ENCODE results near the gene TIMM13. TPM values are rescaled to one million over a fixed set of nuclear protein-coding genes. Genes with fewer than 3 reads are reported as not detected.
"Not testable (repeated sequence)": the region's sequence is repeated elsewhere in the genome, so short reads cannot be mapped to it uniquely, and the experiment has no call there.

TIMM13 gene
- total RNA-seq, 4 donors from 2014 or later: 46.2 to 65.7 (median 53.8) TPM

DNA sequence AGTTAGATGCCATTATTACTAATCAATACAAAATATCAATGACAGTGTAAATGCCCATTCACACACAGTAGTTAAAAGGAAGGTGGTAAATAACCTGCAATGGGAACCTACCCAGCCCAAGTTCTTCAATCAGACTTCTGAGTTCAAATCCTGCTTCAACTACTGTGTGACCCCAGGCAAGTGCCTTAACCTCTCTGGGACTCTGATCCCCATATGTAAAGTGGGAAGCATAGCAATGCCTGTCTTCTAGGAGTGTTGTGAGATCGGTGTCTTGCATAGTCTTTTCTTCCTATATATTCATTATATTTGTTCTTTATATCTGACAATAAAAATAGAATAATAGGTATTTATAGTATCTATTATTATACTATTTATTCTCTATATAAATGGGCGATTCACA is 6.9 kb downstream of the TIMM13 start:
- Histone ChIP-seq H3K36me3 (peaks cover 0 to 44% (median 0%) of the 10 kb centered on the region in 3 donors), H3K27ac (no peak overlapping the region), H3K9me3 (no peaks in the 10 kb centered on the region), H3K27me3 (no peaks in the 10 kb centered on the region), H3K4me3 (no peak overlapping the region), H3K4me1 (peaks cover 2 to 16% (median 15%) of the 10 kb centered on the region in 3 donors)
- TF ChIP-seq POLR2A (IDR thresholded peaks at IDR 0.05): no peak
- TF ChIP-seq, protein P1, sequence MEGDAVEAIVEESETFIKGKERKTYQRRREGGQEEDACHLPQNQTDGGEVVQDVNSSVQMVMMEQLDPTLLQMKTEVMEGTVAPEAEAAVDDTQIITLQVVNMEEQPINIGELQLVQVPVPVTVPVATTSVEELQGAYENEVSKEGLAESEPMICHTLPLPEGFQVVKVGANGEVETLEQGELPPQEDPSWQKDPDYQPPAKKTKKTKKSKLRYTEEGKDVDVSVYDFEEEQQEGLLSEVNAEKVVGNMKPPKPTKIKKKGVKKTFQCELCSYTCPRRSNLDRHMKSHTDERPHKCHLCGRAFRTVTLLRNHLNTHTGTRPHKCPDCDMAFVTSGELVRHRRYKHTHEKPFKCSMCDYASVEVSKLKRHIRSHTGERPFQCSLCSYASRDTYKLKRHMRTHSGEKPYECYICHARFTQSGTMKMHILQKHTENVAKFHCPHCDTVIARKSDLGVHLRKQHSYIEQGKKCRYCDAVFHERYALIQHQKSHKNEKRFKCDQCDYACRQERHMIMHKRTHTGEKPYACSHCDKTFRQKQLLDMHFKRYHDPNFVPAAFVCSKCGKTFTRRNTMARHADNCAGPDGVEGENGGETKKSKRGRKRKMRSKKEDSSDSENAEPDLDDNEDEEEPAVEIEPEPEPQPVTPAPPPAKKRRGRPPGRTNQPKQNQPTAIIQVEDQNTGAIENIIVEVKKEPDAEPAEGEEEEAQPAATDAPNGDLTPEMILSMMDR (IDR thresholded peaks at IDR 0.05): no peak
- intact Hi-C loops (cut with DNase I): no loop called here
- 91 to 95% methylated on average over 2 of the region's 2 CpGs for WGBS, 2 donors
- DNase-seq: no peak

DNA sequence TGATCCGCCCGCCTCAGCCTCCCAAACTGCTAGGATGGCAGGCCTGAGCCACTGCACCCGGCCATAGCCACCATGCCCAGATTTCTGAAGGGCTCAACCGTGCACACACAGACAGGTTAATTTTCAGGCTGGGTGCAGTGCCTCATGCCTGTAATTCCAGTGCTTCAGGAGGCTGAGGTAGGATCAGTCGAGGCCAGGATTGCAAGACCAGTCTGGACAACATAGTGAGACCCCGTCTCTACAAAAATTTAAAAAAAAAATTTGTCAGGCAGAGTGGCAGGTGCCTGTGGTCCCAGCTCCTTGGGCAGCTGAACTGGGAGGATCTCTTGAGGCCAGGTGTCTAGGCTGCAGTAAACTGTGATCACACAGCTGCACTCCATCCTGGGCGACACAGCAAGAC is 7.6 kb downstream of the TIMM13 start:
- Histone ChIP-seq H3K36me3 (peaks cover 0 to 36% (median 0%) of the 10 kb centered on the region in 3 donors), H3K27ac (no peak overlapping the region), H3K27me3 (no peaks in the 10 kb centered on the region), H3K9me3 (no peaks in the 10 kb centered on the region), H3K4me1 (peaks cover 0 to 9% (median 7%) of the 10 kb centered on the region in 3 donors), H3K4me3 (no peak overlapping the region)
- intact Hi-C loops (cut with DNase I): no loop called here
- TF ChIP-seq POLR2A (IDR thresholded peaks at IDR 0.05): no peak
- TF ChIP-seq, protein P1 (IDR thresholded peaks at IDR 0.05): no peak
- DNase-seq: no peak
- 96 to 98% methylated on average over 4 to 6 of the region's 7 CpGs for WGBS, 2 donors

GRCh38 chr19:2417881-2418406 is 9.4 kb downstream of the TIMM13 start:
- no peak overlapping the region for H3K27ac ChIP-seq
- TF ChIP-seq, protein P1 (IDR thresholded peaks at IDR 0.05): no peak
- no peak for TF ChIP-seq POLR2A (IDR thresholded peaks at IDR 0.05)
- no peaks in the 10 kb centered on the region for H3K9me3 ChIP-seq
- H3K4me1 ChIP-seq: no peaks in the 10 kb centered on the region
- H3K4me3 ChIP-seq: no peak overlapping the region
- WGBS, 2 donors: 78 to 84% methylated on average over 7 to 10 of the region's 13 CpGs
- no peaks in the 10 kb centered on the region for H3K27me3 ChIP-seq
- peaks cover 0 to 19% (median 0%) of the 10 kb centered on the region in 3 donors for H3K36me3 ChIP-seq
- no peak for DNase-seq
- intact Hi-C loops (cut with DNase I): no loop called here

GRCh38 chr19:2417436-2417835 is 9.9 kb downstream of the TIMM13 start:
- H3K4me3 ChIP-seq; H3K27ac ChIP-seq; DNase-seq; intact Hi-C loops (cut with DNase I); H3K27me3 ChIP-seq; H3K9me3 ChIP-seq; H3K4me1 ChIP-seq: not testable (repeated sequence)
- H3K36me3 ChIP-seq: peaks cover 0 to 19% (median 0%) of the 10 kb centered on the region in 3 donors
- 97% methylated on average over 4 to 5 of the region's 8 CpGs for WGBS, 2 donors

DNA sequence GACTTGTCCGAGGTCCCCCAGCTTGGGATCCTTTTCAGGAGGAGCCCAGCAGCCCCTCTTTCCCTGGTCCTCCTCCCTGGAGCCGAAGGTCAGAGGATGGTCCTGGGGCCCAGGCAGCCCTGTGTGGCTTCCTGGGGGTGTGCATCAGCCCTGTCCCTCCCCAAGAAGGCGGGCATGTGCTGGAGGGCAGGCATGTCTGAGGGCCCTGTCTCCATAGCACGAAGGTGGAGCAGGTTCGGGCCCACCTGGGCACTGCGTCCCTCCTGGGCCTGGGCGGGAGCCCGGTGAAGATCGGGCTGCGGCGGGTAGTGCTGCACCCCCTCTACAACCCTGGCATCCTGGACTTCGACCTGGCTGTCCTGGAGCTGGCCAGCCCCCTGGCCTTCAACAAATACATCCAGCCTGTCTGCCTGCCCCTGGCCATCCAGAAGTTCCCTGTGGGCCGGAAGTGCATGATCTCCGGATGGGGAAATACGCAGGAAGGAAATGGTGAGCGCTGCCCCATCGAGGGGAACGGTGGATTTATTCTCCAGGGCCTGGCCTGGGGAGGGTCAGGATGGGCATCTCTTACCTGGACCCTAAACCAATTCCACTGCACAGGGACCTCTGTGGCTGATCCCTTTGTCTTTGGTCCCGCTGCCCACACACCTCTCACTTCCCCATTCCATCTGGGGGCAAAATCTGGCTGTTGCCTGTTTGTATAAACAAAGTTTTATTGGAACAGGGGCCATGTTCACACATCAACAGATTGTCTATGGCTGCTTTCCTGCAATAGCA is 10.9 kb downstream of the TIMM13 start:
- no peak overlapping the region for H3K27ac ChIP-seq
- H3K4me3 ChIP-seq: no peak overlapping the region
- WGBS, 2 donors: 71 to 88% methylated on average over 6 to 8 of the region's 19 CpGs
- DNase-seq: no peak
- TF ChIP-seq, protein P1 (IDR thresholded peaks at IDR 0.05): no peak
- TF ChIP-seq POLR2A (IDR thresholded peaks at IDR 0.05): no peak
- no peaks in the 10 kb centered on the region for H3K9me3 ChIP-seq
- no peaks in the 10 kb centered on the region for H3K27me3 ChIP-seq
- no peaks in the 10 kb centered on the region for H3K4me1 ChIP-seq
- intact Hi-C loops (cut with DNase I): no loop called here
- peaks cover 0 to 19% (median 0%) of the 10 kb centered on the region in 3 donors for H3K36me3 ChIP-seq
